Measurements from ENCODE around the gene SYTL4.

Gene SYTL4

DNA sequence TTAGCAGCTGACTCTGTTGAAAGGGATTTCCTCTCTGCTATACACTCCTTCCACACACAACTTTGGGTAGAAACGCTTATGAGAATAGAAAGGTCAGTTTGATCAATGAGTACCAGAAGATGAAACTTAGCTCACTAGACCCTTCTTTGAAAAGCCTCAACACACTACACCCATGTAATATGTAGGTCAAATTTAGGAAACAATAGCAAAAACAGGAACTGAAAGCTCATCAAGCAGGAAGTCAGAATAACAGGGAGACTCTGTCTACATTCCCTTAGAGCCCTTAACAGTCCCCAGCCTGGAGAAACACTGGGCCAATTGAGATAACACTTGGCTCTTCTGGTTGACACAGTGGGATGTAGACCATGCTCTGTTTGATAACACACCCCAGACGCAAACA, 57.2 kb downstream of the SYTL4 start:
- Histone ChIP-seq H3K9me3 (ENCODE audit: control insufficient read depth, insufficient read depth, low read depth, low read length) (no peaks in the 10 kb centered on the region), H3K27ac (ENCODE audit: extremely low read depth, low read depth, low read length) (no peak overlapping the region), H3K4me1 (ENCODE audit: control insufficient read depth, insufficient read depth, low read length) (no peaks in the 10 kb centered on the region), H3K36me3 (ENCODE audit: control insufficient read depth in 2 of 2, insufficient read depth in 1 of 2, low read length in 2 of 2) (peaks cover 0 to 30% of the 10 kb centered on the region in 2 experiments; a peak in 1 of 3 replicates), H3K4me3 (ENCODE audit: low read depth, low read length) (no peak overlapping the region)
- no peak for TF ChIP-seq ZNF501 (tag by site-specific recombination; IDR thresholded peaks at IDR 0.05)
- no peak for TF ChIP-seq ZNF660 (tag by site-specific recombination; IDR thresholded peaks at IDR 0.05)
- TF ChIP-seq WT1 (tag by site-specific recombination; IDR thresholded peaks at IDR 0.05): no peak
- no peak for TF ChIP-seq GLI4 (tag by site-specific recombination; IDR thresholded peaks at IDR 0.05)
- TF ChIP-seq ZXDB (tag by site-specific recombination; IDR thresholded peaks at IDR 0.05): no peak
- TF ChIP-seq ZNF704 (tag by site-specific recombination; IDR thresholded peaks at IDR 0.05): no peak
- TF ChIP-seq ZFP3 (tag by site-specific recombination; IDR thresholded peaks at IDR 0.05; ENCODE audit: low read depth): no peak
- no peak for TF ChIP-seq ZNF629 (tag by site-specific recombination; IDR thresholded peaks at IDR 0.05)
- no peak for TF ChIP-seq ZNF391 (tag by site-specific recombination; IDR thresholded peaks at IDR 0.05; ENCODE audit: borderline replicate concordance, low read depth)
- no peak for TF ChIP-seq ZNF692 (tag by site-specific recombination; IDR thresholded peaks at IDR 0.05)
- TF ChIP-seq ZNF830 (tag by site-specific recombination; IDR thresholded peaks at IDR 0.05; ENCODE audit: low read depth): no peak
- TF ChIP-seq ZNF311 (tag by site-specific recombination; IDR thresholded peaks at IDR 0.05; ENCODE audit: borderline replicate concordance): no peak
- no peak for TF ChIP-seq ZNF747 (tag by site-specific recombination; IDR thresholded peaks at IDR 0.05)
- no peak for TF ChIP-seq ZNF488 (tag by site-specific recombination; IDR thresholded peaks at IDR 0.05)
- no peak for TF ChIP-seq ZNF785 (tag by site-specific recombination; IDR thresholded peaks at IDR 0.05)
- no peak for TF ChIP-seq ZNF248 (tag by site-specific recombination; IDR thresholded peaks at IDR 0.05)
- no peak for TF ChIP-seq ZNF112 (tag by site-specific recombination; IDR thresholded peaks at IDR 0.05)
- no peak for TF ChIP-seq ZNF837 (tag by site-specific recombination; IDR thresholded peaks at IDR 0.05)
- no peak for TF ChIP-seq IKZF3 (tag by site-specific recombination; IDR thresholded peaks at IDR 0.05)
- no peak for TF ChIP-seq SP7 (tag by site-specific recombination; IDR thresholded peaks at IDR 0.05)
- ChIA-PET CTCF (interaction anchor here (0.5 to 21.6 kb wide), 4 partner anchors 12 to 315 kb away, joined by 3 to 540 read pairs (median 64); no protein-coding TSS in a partner anchor), POLR2A (interaction anchor here (0.6 kb wide), 2 partner anchors 41 to 90 kb away, joined by 4 to 9 read pairs; no protein-coding TSS in a partner anchor)

DNA sequence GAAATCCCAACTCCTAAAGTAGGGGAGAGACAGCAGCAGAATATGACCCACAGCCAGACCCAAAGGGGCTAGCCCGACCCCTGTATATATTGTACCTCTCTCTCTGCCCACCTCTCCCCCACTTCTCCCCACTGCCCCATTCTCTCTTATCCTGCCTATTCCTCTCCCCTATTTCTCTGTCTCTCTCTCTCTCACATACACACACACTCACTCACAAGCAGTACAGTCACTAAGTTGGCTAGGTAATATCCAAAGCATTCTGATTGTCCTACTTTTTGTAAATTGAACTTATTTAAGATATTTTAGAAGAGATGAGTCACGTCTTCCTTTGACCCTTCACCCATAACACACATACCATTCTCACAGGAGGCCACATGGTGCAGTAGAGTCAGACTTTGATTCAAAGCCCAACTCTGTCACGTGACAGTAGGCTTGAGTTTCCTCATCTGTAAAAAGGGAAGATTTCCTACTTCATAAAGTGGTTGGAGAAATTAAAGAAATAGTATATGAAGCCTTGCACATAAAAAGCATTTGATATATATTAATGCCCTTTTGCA, 58.4 kb downstream of the SYTL4 start:
- no peaks in the 10 kb centered on the region for H3K9me3 ChIP-seq (ENCODE audit: control insufficient read depth, insufficient read depth, low read depth, low read length)
- H3K4me3 ChIP-seq (ENCODE audit: low read depth, low read length): no peak overlapping the region
- TF ChIP-seq ZNF664 (tag by site-specific recombination; IDR thresholded peaks at IDR 0.05) (no peak), YY1 (tag by site-specific recombination; IDR thresholded peaks at IDR 0.05) (no peak), ZNF529 (tag by site-specific recombination; IDR thresholded peaks at IDR 0.05; ENCODE audit: insufficient replicate concordance) (no peak), PRDM4 (tag by site-specific recombination; IDR thresholded peaks at IDR 0.05) (no peak), ZNF670 (tag by site-specific recombination; IDR thresholded peaks at IDR 0.05; ENCODE audit: low read depth) (no peak), ZNF555 (tag by site-specific recombination; conservative IDR thresholded peaks at IDR 0.05) (no peak), ZNF239 (tag by site-specific recombination; IDR thresholded peaks at IDR 0.05) (no peak), ZNF501 (tag by site-specific recombination; IDR thresholded peaks at IDR 0.05) (no peak)
- ChIA-PET CTCF (interaction anchor here (0.6 to 21.6 kb wide), 4 partner anchors 13 to 93 kb away, joined by 4 to 540 read pairs (median 74); no protein-coding TSS in a partner anchor), POLR2A (no interaction called here)
- no peaks in the 10 kb centered on the region for H3K4me1 ChIP-seq (ENCODE audit: control insufficient read depth, insufficient read depth, low read length)
- H3K27ac ChIP-seq (ENCODE audit: extremely low read depth, low read depth, low read length): no peak overlapping the region
- H3K36me3 ChIP-seq (ENCODE audit: control insufficient read depth in 2 of 2, insufficient read depth in 1 of 2, low read length in 2 of 2): peaks cover 0 to 30% of the 10 kb centered on the region in 2 experiments; a peak in 1 of 3 replicates

Measured in HEK293 (cell line).